GM18861 (cell line): ENCODE measurements around the gene NUP43.
"Not testable (repeated sequence)": the region's sequence is repeated elsewhere in the genome, so short reads cannot be mapped to it uniquely, and the experiment has no call there.

Experiments used
- ATAC-seq: cut with Tn5 transposase; IDR thresholded peaks from one replicate; pipeline ENCODE4 v1.9.1; 2021; ENCODE audit not compliant: unreplicated experiment

Gene NUP43

DNA sequence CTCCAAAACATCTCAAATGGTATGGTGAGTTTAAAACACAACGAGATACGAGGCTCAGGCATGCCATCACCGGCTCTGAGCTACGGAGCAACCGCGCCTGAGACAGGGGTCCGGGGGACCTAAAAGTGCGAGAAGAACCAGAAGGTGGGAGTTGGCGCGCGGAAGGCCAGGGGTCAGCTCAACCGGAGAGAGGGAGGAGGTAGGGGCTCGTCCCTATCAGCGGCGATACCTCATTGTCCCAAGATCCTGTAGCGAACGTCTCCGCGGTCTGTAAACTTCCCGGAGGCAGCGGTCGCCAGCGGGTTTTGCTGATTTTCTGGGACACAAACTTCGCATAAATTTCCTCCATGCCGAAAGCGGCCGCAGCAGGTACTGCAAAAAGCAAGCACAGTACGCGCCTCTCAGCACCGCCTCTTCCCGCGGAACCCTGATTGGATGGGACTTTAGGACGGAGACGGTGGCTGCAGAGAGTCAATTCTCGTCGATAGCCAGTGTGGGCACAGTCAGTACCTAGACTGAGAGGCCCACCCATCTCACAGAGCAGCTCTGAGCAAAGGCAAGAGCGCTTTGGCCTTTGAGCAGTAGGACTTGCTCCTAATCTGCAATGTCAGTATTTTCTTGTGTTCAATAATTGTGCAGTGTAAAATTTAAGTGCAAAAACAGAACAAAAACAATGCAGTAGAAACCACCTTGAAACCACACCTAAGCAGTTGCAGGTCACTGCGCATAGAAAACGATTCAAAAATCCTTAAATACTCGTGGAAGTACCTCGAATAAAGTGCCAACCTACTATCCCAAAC is at the start of gene NUP43:
Gene NUP43 (minus strand): TSS at position 383 of the 800 bp plus-strand sequence. CDS start 34 bp downstream, at position 349.
- peak; percentile 50 for ATAC-seq

GRCh38 chr6:149783551-149783950 is 37.2 kb upstream of the NUP43 start:
- no peak for ATAC-seq

- ATAC-seq: no peak
These were observed 36.0 kb upstream of the NUP43 start for GRCh38 chr6:149782337-149782736.

GRCh38 chr6:149781715-149782114 is 35.4 kb upstream of the NUP43 start:
- ATAC-seq: no peak

DNA sequence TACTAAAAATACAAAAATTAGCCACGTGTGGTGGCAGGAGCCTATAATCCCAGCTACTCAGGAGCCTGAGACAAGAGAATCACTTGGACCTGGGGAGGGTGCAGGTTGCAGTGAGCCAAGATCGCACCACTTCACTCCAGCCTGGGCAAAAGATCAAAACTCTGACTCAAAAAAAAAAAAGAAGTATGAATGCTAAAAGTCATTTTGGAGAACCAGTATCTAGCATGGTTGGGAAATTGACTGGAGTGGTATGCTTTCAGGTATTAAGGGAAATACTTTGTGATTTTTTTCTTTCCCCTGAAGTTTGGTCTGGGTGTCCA is 33.3 kb upstream of the NUP43 start:
- ATAC-seq: no peak

- ATAC-seq: no peak
These were observed 31.3 kb upstream of the NUP43 start for GRCh38 chr6:149777624-149778023.

GRCh38 chr6:149771925-149772324 is 25.6 kb upstream of the NUP43 start:
- no peak for ATAC-seq

- no peak for ATAC-seq
These were observed 24.9 kb upstream of the NUP43 start for GRCh38 chr6:149771185-149771584.

GRCh38 chr6:149769676-149770075 is 23.3 kb upstream of the NUP43 start:
- no peak for ATAC-seq

DNA sequence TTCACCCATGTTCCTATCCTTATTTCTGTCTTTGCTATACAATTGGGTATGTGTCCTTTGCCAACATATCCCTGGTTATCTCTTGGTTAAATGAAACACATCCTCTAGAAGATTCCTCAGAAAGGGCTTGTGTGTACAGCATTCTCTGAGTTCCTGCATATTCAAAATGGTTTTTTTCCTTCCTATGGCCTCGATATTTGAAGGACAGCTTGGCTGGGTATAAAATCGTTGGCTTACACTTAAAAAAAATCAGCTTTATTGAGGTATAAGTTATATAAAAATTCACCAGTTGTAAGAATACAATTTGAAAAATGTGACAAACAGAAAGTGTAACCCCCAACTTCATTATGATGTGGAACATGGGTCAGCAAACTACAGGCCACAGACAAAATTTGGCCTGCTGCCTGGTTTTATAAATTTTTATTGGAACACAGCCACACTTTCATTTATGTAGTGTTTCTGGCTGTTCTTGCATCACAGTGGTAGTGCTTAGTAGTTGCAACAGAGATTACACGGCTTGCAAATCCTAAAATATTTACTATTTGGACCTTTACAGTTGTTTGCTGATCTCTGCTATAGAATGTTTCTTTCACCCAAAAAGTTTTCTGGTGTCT is 19.9 kb upstream of the NUP43 start:
- no peak for ATAC-seq

DNA sequence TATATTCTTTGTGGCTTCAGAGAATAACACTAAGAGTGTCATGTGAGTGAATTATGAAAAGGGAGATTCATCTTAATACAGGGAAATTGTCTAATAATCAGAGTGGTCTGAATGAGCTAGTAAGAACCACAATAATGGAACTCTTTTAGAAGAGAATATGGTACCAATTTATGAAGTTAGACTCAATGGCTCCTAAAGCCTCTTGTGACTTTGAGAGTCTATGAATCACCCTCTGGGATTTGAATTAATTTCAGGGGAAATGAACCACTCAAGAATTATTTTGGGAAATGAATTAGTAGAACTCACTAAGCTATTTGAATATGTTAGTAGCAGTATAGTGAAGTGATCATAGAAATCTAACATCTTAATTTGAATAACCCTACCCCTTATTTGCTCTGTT is 17.5 kb upstream of the NUP43 start:
- ATAC-seq: no peak

DNA sequence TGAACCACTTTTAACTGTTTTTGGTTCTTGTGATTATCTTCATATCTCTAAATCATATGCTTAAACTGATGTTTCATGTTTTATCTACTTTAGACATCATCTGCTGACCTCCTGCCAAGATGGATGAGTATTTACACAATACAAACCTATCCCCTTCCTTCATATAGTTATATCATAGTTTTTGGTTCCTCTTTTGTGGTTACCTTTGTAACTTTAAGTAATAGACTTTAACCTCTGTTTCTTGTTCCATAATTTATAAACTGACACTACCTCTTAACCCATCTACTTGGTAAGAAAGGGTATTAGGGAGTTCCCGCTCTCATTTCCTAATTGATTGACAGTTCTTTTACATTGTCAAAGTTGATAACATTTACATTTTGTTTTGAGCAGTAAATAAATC is 15.1 kb upstream of the NUP43 start:
- peak; percentile 98 for ATAC-seq

DNA sequence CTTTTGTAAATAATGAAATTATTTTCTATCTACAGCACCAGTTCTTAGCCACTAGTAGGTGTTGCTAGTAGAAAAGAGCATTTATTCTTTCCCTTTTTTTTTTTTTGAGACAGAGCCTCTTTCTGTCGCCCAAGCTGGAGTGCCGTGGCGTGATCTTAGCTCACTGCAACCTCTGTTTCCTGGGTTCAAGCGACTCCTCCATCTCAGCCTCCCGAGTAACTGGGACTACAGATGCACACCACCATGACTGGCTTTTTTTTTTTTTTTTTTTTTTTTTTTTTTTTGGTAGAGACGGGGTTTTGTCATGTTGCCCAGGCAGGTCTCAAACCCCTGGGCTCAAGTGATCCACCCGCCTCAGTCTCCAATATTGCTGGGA is 9.9 kb upstream of the NUP43 start:
- no peak for ATAC-seq

- ATAC-seq: peak; percentile 63
These were observed 9.3 kb upstream of the NUP43 start for GRCh38 chr6:149755300-149756260.

- ATAC-seq: no peak
These were observed 8.2 kb upstream of the NUP43 start for GRCh38 chr6:149754548-149754947.

- ATAC-seq: not testable (repeated sequence)
These were observed 7.0 kb upstream of the NUP43 start for GRCh38 chr6:149753374-149753637.

GRCh38 chr6:149752600-149753373 is 6.5 kb upstream of the NUP43 start:
- no peak for ATAC-seq

DNA sequence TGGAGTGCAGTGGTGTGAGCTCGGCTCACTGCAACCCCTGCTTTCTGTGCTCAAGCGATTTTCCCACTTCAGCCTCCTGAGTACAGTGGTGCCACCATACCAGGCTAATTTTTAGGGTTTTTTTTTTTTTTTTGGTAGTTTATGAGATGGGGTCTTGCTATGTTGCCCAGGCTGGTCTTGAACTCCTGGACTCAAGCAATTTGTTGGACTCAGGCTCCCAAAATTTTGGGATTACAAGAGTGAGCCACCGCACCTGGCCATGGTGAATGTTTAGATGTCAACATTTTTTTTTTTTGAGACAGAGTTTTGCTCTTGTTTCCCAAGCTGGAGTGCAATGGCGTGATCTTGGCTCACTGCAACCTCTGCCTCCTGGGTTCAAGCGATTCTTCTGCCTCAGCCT is 5.6 kb upstream of the NUP43 start:
- not testable (repeated sequence) for ATAC-seq

DNA sequence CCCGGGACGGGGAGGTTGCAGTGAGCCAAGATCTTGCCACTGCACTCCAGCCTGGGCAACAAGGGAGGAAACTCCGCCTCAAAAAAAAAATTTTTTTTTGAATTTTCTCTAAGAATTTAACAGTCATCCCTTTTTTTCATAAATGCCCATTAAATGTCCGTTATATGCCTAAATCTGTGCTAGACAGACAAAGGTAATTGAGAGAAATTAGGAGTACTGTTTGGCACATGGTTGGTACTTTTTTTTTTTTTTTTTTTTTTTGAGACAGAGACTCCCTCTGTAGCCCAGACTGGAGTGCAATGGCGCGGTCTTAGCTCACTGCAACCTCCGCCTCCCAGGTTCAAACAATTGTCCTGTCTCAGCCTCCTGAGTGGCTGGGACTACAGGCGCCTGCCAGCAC is 4.9 kb upstream of the NUP43 start:
- ATAC-seq: no peak

GRCh38 chr6:149750136-149750609 is 3.8 kb upstream of the NUP43 start:
- ATAC-seq: peak; percentile 9

DNA sequence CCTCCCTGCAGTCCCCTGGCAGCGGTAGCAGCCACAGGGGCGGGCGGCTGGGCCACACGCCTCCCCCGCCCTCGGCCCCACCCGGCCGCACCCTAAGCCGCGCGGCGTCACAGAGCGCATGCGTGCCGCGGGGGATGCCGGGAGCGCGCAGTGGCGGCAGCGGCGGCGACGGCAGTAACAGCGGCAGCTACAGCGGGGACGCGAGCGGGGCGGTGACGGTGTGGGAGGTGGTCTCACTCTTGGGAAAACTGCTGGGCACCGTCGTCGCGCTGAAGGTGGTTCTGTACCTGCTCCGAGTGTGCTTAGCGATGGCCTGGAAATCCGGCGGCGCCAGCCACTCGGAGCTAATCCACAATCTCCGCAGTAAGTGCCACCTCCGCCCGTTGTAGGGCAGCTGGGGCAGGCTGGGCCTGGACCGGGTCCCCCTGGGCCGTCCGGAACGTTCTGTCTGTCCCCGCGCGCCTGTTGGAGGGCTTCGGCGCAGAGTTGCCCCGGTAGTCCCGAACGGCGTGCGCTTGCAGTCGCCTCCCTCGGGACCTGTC is 3.3 kb upstream of the NUP43 start, which contains the start of gene PCMT1:
Gene PCMT1 (plus strand): TSS at position 148 of the 542 bp plus-strand sequence. CDS start 161 bp downstream, at position 309.
- ATAC-seq: peak; percentile 86
